Measurements from ENCODE around the gene LIMA1.
"Not testable (repeated sequence)": the region's sequence is repeated elsewhere in the genome, so short reads cannot be mapped to it uniquely, and the experiment has no call there.

Gene LIMA1

DNA sequence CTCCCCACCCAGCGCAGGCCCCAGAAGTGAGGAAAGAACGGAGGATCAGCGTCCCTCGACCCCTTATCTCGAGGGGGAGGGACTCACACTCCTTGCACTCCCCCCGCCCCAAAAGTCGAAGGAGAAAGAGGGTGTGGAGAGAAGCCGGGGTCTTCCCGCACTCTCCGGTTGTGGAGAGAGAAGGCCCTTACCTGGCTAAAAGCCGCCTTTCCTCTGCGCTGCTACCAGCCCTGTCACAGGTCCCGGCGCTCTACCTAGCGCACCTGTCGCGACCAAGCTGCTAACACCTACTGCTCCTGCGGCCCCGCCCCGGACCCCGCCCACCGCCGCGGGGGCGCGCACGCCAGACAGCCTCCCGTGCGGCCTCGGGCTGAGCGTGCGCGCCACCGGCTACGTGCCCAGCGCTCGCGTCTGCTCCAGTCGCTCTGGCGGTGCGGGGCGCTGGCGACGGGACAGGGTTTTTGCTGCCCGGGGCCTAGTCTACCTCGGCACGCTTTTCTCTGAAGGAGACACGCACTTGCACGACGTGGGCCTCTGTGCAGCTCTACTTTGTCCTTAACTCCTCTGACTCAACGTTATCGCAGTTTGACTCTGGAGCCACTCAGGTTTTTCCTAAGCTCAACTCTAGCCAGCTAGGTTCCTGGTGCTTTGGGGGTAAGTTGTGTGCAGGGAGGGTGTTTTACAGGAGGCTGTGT lies at the start of gene LIMA1:
TSS of gene LIMA1 (minus strand) at position 292 of the 695 bp plus-strand sequence. CDS start 34,769 bp downstream, outside the sequence.
- TF ChIP-seq, protein P1, sequence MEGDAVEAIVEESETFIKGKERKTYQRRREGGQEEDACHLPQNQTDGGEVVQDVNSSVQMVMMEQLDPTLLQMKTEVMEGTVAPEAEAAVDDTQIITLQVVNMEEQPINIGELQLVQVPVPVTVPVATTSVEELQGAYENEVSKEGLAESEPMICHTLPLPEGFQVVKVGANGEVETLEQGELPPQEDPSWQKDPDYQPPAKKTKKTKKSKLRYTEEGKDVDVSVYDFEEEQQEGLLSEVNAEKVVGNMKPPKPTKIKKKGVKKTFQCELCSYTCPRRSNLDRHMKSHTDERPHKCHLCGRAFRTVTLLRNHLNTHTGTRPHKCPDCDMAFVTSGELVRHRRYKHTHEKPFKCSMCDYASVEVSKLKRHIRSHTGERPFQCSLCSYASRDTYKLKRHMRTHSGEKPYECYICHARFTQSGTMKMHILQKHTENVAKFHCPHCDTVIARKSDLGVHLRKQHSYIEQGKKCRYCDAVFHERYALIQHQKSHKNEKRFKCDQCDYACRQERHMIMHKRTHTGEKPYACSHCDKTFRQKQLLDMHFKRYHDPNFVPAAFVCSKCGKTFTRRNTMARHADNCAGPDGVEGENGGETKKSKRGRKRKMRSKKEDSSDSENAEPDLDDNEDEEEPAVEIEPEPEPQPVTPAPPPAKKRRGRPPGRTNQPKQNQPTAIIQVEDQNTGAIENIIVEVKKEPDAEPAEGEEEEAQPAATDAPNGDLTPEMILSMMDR (IDR thresholded peaks at IDR 0.05; ENCODE audit: low read depth, low read length, missing control alignments) = peak; percentile 42
- peak within 1 kb of the TSS; percentile 77 for H3K4me3 ChIP-seq (ENCODE audit: low read depth, low read length)
- DNase-seq (ENCODE audit: low read depth) = peak; percentile 55

DNA sequence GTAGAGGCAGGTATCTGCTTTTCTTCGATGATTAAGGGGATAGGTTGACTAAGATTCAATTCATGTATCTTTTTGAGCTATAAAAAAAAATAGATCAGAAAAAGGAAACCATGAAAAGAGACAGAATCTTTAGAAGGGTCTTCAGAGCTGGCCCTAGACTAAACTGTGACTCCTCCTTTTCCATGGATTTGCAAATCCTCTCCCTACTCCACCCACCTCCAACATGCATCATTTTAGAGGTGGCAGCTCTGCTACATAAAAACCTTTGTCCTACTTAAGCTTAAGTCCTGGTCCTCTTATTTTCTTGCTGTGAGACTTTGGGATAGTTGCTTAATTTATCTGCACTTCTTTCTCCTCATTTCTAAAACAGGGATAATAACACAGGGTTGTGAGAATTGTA lies 48.4 kb upstream of the LIMA1 start:
- no peak for DNase-seq (ENCODE audit: low read depth)
- TF ChIP-seq, protein P1 (IDR thresholded peaks at IDR 0.05; ENCODE audit: low read depth, low read length, missing control alignments) = no peak

DNA sequence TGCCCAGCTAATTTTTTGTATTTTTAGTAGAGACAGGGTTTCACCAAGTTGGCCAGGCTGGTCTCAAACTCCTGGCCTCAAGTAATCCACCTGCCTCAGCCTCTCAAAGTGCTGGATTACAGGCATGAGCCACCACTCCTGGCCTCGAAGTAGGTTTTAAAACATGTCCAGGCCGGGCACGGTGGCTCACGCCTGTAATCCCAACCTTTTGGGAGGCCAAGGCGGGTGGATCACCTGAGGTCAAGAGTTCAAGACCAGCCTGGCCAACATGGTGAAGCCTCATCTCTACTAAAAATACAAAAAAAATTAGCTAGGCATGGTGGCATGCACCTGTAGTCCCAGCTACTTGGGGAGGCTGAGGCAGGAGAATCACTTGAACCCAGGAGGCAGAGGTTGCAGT lies 45.3 kb upstream of the LIMA1 start:
- not testable (repeated sequence) for H3K4me3 ChIP-seq (ENCODE audit: low read depth, low read length); DNase-seq (ENCODE audit: low read depth)

More for the DNA sequence above, 48.4 kb upstream of the LIMA1 start:
- no peak overlapping the region for H3K4me3 ChIP-seq (ENCODE audit: low read depth, low read length)

DNA sequence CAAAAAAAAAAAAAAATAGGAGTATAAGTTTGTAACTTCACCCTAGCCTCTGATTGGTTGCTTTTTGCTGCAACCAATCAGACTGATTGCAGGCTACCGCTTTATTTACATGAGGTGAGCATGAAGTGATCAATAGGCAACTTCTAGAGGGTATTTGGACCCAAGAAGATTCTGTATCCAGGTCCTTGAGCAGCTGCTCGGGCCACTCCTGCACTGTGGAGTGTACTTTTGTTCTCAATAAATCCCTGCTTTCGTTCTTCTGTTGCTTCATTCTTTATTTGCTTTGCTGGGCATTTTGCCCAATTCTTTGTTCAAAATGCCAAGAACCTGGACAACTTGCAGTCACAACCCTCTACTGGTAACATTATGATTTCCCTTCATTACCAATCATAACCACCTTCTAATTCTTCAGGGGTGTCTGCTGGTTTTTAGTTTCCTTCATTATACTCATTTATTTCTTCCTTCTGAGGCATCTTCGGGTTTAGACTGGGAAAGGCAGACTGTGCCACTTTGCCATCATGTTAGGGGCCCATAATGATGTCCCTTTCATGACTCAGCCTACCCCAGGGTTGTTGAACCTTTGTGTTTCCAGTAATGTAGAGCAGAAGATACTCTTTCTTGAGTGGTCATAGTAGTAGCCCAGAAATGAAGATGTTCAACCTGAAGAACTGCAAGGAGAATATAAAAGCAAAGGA lies 43.4 kb upstream of the LIMA1 start:
- DNase-seq (ENCODE audit: low read depth) = no peak
- TF ChIP-seq, protein P1 (IDR thresholded peaks at IDR 0.05; ENCODE audit: low read depth, low read length, missing control alignments) = no peak
- no peak overlapping the region for H3K4me3 ChIP-seq (ENCODE audit: low read depth, low read length)

DNA sequence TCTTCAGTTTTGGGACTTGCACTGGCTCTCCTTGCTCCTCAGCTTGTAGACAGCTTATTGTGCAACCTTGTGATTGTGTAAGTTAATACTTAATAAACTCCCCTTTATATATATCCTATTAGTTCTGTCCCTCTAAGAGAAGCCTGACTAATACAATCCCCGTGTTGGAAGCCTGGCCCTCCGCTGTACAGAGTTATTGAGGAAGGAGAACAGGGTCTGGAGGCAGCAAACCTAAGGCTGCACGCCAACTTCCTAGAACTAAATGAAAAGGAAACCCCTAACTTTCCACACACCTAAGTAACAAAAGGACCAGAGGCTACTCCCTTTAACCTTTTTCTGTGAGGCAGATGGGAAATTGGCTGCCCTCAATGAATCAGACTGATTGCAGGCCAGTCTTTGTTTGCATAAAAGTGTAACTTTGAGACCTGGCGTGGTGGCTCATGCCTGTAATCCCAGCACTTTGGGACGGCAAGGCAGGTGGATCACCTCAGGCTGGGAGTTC lies 42.6 kb upstream of the LIMA1 start:
- H3K4me3 ChIP-seq (ENCODE audit: low read depth, low read length) = no peak overlapping the region
- TF ChIP-seq, protein P1 (IDR thresholded peaks at IDR 0.05; ENCODE audit: low read depth, low read length, missing control alignments) = no peak
- DNase-seq (ENCODE audit: low read depth) = no peak

DNA sequence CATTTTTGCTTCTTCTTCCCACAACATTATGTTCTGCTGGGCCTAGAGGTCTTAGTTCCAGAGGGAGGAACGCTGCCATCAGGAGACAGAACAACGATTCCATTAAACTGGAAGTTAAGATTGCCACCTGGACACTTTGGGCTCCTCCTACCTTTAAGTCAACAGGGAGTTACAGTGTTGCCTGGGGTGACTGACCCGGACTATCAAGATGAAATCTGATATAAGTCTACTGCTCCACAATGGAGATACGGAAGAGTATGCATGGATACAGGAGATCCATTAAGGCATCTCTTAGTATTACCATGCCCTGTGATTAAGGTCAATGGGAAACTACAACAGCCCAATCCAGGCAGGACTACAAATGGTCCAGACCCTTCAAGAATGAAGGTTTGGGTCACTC lies 41.5 kb upstream of the LIMA1 start:
- H3K4me3 ChIP-seq (ENCODE audit: low read depth, low read length); DNase-seq (ENCODE audit: low read depth): not testable (repeated sequence)

DNA sequence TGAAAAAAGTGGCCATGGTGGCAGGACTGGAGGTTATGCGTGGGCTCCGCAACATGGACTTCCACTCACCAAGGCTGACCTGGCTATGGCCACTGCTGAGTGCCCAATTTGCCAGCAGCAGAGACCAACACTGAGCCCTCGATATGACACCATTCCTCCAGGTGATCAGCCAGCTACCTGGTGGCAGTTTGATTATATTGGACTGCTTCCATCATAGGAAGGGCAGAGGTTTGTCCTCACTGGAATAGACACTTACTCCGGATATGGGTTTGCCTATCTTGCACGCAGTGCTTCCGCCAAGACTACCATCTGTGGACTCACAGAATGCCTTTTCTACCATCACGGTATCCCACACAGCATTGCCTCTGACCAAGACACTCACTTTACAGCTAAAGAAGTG lies 40.8 kb upstream of the LIMA1 start:
- not testable (repeated sequence) for DNase-seq (ENCODE audit: low read depth); H3K4me3 ChIP-seq (ENCODE audit: low read depth, low read length)

DNA sequence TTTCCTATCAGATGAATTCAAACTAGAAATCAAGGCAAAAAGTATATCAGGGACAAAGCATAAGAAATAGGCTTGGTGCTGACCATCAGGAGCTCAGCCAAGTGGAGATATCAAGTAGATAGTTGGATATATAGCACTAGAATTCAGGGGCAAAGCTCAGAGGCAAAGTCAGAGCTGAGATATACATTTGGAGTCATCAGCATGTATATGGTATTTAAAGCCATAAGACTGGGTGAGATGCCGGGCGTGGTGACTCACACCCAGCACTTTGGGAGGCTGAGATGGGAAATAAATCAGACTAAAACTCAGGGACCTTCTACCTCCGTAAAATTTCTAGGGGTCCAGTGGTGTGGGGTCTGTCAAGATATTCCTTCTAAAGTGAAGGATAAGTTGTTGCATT lies 38.9 kb upstream of the LIMA1 start:
- no peak overlapping the region for H3K4me3 ChIP-seq (ENCODE audit: low read depth, low read length)
- TF ChIP-seq, protein P1 (IDR thresholded peaks at IDR 0.05; ENCODE audit: low read depth, low read length, missing control alignments) = no peak
- DNase-seq (ENCODE audit: low read depth) = no peak
